H54 (cell line): ENCODE data around the gene NEDD4L.

Experiments used
- DNase-seq: peaks from one replicate; pipeline ENCODE4 v3.0.0; 2011; ENCODE audit warnings: low spot score, mixed read lengths; ENCODE audit not compliant: insufficient read length
- FAIRE-seq: peaks from 3 replicates; lab custom pipeline; 2011; peaks lifted over from hg19 to GRCh38; lab: Jason Lieb, UNC
- POLR2A ChIP-seq: IDR thresholded peaks from 2 replicates; pipeline ENCODE4 v1.6.1; 2011; ENCODE audit warnings: low read depth, mild to moderate bottlenecking, low read length

The NEDD4L gene

GRCh38 chr18:58100154-58100553 lies 56.1 kb downstream of the NEDD4L start:
- FAIRE-seq = no peak
- TF ChIP-seq POLR2A = no peak
- DNase-seq = no peak

- DNase-seq = no peak
- no peak for FAIRE-seq
- no peak for TF ChIP-seq POLR2A
Observed at GRCh38 chr18:58101291-58101794, 57.3 kb downstream of the NEDD4L start.

- FAIRE-seq (no peak), DNase-seq (no peak)
- TF ChIP-seq POLR2A = no peak
Observed at GRCh38 chr18:58102018-58102417, 58.0 kb downstream of the NEDD4L start.

GRCh38 chr18:58102875-58103274 lies 58.8 kb downstream of the NEDD4L start:
- FAIRE-seq (no peak), DNase-seq (no peak)
- TF ChIP-seq POLR2A = no peak

GRCh38 chr18:58103339-58103985 lies 59.4 kb downstream of the NEDD4L start:
- DNase-seq = no peak
- no peak for TF ChIP-seq POLR2A
- no peak for FAIRE-seq

- TF ChIP-seq POLR2A = no peak
- DNase-seq = no peak
- FAIRE-seq = no peak
Observed at GRCh38 chr18:58104096-58104495, 60.1 kb downstream of the NEDD4L start.

- FAIRE-seq (no peak), DNase-seq (no peak)
- TF ChIP-seq POLR2A = no peak
Observed at GRCh38 chr18:58105206-58105887, 61.3 kb downstream of the NEDD4L start.

- no peak for DNase-seq
- no peak for TF ChIP-seq POLR2A
- FAIRE-seq = no peak
Observed at GRCh38 chr18:58105888-58106260, 61.8 kb downstream of the NEDD4L start.

- FAIRE-seq (no peak), DNase-seq (no peak)
- no peak for TF ChIP-seq POLR2A
Observed at GRCh38 chr18:58106289-58107070, 62.5 kb downstream of the NEDD4L start.

- FAIRE-seq = no peak
- TF ChIP-seq POLR2A = no peak
- DNase-seq = no peak
Observed at GRCh38 chr18:58109256-58109655, 65.2 kb downstream of the NEDD4L start.

- no peak for FAIRE-seq
- DNase-seq = no peak
- no peak for TF ChIP-seq POLR2A
Observed at GRCh38 chr18:58110398-58110797, 66.4 kb downstream of the NEDD4L start.

- FAIRE-seq = no peak
- TF ChIP-seq POLR2A = no peak
Observed at GRCh38 chr18:58112174-58112573, 68.1 kb downstream of the NEDD4L start.

GRCh38 chr18:58113337-58113736 lies 69.3 kb downstream of the NEDD4L start:
- no peak for TF ChIP-seq POLR2A
- DNase-seq = no peak
- no peak for FAIRE-seq

More at GRCh38 chr18:58112174-58112573, 68.1 kb downstream of the NEDD4L start:
- no peak for DNase-seq

- no peak for DNase-seq
- no peak for FAIRE-seq
Observed at GRCh38 chr18:58114766-58115165, 70.7 kb downstream of the NEDD4L start.

GRCh38 chr18:58116818-58117217 lies 72.8 kb downstream of the NEDD4L start:
- FAIRE-seq = no peak
- no peak for TF ChIP-seq POLR2A
- no peak for DNase-seq

More at GRCh38 chr18:58114766-58115165, 70.7 kb downstream of the NEDD4L start:
- TF ChIP-seq POLR2A = no peak
